HG03095 (cell line): Measurements from ENCODE around the gene VPS8.
"Not testable (repeated sequence)": the region's sequence is repeated elsewhere in the genome, so short reads cannot be mapped to it uniquely, and the experiment has no call there.

ENCODE experiments used
- ATAC-seq: cut with Tn5 transposase; IDR thresholded peaks from one replicate; pipeline ENCODE4 v1.9.1; 2021; ENCODE audit warnings: moderate library complexity; ENCODE audit not compliant: unreplicated experiment

VPS8 gene

GRCh38 chr3:184864000-184864399 lies 52.0 kb downstream of the VPS8 start:
- ATAC-seq: no peak

- ATAC-seq: no peak
Measured at GRCh38 chr3:184868477-184868876, 56.5 kb downstream of the VPS8 start.

- ATAC-seq: no peak
Measured at GRCh38 chr3:184872200-184872599, 60.2 kb downstream of the VPS8 start.

DNA sequence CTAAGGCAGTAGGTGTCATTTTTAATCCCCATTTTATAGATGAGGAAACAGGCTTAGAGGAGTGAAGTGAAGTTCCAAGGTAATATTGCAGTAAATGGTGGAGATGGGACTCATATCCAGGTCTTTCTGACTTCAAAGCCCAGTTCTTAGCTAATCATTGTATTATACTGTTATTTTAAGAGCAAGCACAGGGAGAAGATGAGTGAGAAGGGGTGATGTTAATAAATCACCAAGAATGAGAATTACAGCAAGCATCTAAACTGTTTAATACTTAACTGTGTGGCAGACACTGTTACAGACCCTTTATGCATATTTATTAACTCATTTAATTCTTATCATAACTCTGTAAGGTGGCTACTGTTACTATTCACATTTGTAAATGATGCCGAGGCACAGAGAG lies 61.2 kb downstream of the VPS8 start:
- no peak for ATAC-seq

GRCh38 chr3:184874709-184875644 lies 63.0 kb downstream of the VPS8 start:
- ATAC-seq: no peak

GRCh38 chr3:184880276-184881019 lies 68.5 kb downstream of the VPS8 start:
- ATAC-seq: no peak

- peak; percentile 90 for ATAC-seq
Measured at GRCh38 chr3:184884359-184885017, 72.5 kb downstream of the VPS8 start.

DNA sequence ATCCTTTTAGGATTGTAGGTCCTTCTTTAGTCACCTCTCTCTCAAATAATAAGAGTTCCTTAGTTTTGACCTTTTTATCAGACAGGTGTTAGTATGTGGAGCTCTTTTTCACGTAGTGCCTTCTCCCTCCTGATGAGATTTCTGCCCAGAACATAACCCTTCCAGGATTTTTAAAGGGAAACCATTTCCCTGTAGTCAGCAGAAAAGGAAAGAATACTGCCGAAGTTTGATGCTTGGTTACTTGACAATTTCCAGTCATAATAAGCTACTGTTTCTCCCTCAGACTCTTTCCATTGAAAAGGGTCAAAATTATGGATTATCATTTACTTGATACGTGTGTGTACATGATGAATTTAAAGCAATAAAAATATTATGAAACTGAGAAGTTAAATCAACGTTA lies 73.1 kb downstream of the VPS8 start:
- ATAC-seq: no peak

DNA sequence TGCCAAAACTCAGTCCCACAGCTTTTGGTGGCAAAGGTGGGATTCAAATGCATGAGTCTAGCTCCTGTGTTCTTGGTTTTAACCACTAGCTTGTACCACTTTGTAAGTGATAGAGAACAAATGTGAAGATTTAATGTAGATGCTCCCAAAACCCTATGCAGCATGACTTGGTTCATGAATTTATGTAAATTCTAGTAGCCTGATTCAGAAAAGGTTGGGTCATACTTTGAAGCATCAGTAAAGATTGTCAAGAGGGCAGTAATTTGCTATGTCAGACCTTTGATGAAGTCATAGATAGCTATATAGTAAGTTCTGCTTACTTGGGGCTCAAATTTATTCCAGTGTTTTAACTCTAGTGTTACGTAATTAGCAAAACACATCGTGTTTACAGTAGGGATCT lies 75.6 kb downstream of the VPS8 start:
- no peak for ATAC-seq

GRCh38 chr3:184889312-184889904 lies 77.4 kb downstream of the VPS8 start:
- no peak for ATAC-seq

- no peak for ATAC-seq
Measured at GRCh38 chr3:184894051-184894450, 82.1 kb downstream of the VPS8 start.

DNA sequence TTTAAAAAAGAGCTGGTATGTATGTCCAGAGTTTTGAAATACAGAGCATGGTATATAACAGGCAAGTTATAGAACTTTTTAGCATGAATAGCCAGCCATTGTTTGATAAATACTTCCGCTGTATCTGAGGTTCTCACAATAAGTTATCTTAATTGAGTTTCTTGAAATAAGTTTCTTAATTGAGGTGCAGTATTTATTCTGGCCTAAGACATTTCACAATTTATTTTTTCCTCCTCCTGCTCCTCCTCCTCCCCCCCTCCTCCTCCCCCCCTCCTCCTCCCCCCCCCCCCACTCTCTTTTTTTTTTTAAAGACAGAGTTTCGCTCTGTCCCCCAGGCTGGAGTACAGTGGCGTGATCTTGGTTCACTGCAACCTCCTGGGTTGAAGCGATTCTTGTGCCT lies 83.4 kb downstream of the VPS8 start:
- no peak for ATAC-seq

DNA sequence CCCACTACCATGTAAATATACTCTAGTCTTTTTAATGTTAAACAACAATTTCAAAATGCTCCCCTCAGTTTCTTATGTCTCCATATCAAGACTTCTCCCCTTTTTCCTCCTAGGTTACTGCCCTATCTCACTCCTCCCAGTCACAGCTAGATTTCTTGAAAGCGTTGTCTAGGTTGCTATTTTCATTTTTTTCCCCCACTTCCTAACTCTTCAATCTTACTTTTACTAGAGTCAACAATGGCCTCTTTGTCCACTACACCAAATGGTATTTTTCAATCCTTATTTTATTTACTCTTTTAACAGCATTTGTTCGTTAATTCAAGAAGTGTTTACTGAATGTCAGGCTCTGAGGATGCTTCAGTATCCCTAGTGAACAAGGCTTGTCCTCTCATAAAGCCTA lies 84.4 kb downstream of the VPS8 start:
- no peak for ATAC-seq

DNA sequence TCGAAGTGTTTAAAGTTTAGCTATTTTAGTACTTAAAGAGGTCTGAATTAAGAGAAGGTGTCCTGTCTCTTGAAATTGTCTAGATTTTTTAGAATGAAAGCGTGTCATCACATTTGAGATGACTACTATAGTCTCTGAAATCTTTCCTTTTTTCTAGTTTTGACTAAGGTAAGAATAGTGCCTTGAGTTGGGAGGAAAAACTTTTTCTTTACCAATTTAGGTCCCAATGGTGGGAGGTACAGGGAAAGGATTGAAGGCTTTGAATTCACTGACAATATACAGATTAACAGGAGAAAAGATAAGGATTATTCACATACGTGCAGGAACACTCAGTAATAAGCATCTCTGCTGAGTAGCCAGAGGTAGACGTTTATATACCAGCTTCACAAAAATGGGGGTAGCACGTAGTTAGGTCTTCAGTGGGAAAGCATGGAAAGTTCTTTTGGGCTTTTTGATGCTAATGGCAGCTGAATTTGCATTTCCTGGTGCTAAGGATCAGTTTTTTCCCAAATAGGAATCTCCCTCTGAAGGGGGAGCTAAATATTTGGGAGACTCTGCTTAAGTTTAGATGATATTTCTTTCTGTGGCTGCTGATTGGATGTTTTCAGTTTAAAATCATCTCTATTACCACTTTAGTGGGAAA lies 88.1 kb downstream of the VPS8 start:
- no peak for ATAC-seq

- not testable (repeated sequence) for ATAC-seq
Measured at GRCh38 chr3:184907031-184907430, 95.1 kb downstream of the VPS8 start.

DNA sequence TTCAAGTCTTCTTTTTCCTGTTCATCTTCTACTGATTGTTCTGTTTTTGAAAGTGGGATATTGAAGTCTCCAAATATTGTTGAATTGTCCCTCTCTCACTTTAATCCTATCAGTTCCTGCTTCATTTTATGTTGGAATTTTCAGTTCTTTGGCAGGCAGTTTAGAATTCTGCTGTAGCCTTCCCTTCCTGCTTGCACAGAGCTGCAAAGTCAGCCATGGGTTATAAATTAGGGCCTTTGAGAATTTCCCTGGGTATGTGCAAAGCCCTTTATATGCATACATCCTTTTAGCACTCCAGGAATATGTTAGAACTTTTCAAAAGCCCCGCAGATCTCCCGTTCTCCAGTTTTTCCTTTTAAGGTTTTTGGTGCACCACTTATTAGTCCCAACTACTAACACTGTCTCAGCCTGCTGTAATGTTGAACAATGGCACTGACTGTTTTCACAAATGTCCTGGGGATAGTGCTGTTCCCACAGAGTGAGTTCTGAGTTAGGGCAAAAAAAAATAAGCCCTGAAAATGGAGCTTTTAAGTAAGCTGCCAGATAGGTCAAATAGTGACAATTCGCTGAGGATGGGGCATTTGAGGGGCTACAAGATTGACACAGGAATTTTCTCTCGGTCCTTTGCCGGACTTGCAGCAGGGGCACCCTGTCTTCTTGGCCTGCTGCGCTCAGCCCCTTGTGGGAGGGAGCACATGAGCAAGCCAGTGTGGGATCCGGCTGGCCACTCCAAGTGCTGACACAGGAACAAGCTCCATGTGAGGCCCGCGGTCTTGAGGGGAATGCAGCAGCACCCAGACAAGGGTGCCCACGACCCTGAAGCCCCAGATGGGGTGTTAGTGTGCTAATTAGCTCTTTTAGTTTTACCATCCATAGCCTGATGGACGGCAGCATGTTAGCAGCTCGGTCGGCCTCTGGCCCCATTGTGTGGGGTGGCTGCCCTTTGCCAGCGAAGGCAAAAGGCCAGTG lies 96.0 kb downstream of the VPS8 start:
- ATAC-seq: no peak

DNA sequence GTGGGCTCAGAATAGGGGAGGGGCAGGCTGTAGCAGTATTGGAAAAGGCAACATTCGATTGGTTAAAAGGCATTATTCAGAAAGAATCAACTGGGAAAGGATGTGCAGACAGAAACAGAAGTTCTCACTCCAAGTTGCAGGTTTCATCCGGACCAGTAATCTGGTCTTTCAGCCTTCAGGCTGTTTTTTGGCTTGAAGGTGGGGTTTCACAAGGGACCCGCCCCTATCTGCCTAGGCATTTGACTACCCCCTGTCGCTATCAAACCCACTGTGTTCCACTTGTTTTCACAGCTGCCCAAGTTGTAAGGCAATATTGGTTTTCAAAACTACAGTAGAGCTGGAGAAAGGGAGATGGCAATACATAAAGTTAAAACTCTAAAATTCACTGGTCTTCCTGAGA lies 96.9 kb downstream of the VPS8 start:
- no peak for ATAC-seq

- no peak for ATAC-seq
Measured at GRCh38 chr3:184910664-184911063, 98.7 kb downstream of the VPS8 start.

- ATAC-seq: no peak
Measured at GRCh38 chr3:184911570-184911969, 99.6 kb downstream of the VPS8 start.

DNA sequence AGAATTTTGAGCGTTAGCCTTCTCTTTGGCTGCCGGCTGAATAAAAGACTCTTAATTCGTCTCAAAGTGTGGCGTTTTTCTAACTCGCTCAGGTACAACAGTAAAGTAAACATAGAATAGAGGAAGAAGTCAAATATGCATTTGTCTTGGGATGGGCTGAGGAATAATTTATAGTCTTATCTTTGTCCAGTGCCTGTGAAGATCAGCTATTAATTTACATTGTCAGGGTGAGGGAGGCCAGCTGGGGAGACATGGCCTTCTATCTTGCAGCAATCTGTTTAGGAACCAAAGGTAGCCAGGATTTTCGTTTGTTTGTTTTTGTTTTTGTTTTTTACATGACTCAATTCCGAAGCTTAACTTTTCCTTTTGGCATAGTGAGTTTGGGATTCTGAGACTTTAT lies 100.2 kb downstream of the VPS8 start:
- ATAC-seq: no peak
